ENCODE results near the gene MCIDAS. TPM values are rescaled to one million over a fixed set of nuclear protein-coding genes. Genes with fewer than 3 reads are reported as not detected.

Gene MCIDAS
- polyA plus RNA-seq, 1 of the 3 experiments (the other 2 are of a cell fraction) = not detected

GRCh38 chr5:55226027-55226933 lies 835 bp downstream of the MCIDAS start:
- Histone ChIP-seq H3K9me2 (no peaks in the 10 kb centered on the region), H3K9ac (no peak overlapping the region), H3K79me2 (ENCODE audit: insufficient read depth) (no peaks in the 10 kb centered on the region), H3F3A (replicated peaks; ENCODE audit: insufficient read depth) (no peaks in the 10 kb centered on the region), H3K4me1 (ENCODE audit: control insufficient read depth in 1 of 2, insufficient read depth in 2 of 2, low read depth in 1 of 2, low read length in 1 of 2) (peaks cover 0 to 8% of the 10 kb centered on the region in 2 experiments; a peak in 1 of 4 replicates), H3K27ac (ENCODE audit: low read depth in 2 of 2, low read length in 1 of 2) (no peak overlapping the region), H2AFZ (ENCODE audit: low read depth) (0 out of 2 replicates have a peak overlapping the region, but pooled peaks have one; percentile 35), H3K27me3 (ENCODE audit: insufficient read depth) (peaks cover 98% of the 10 kb centered on the region), H3K4me2 (peak overlapping the region; percentile 68; the same call in 1 of the 2 replicates), H3K36me3 (replicated peaks in 1 of 2; ENCODE audit: control insufficient read depth in 1 of 2, insufficient read depth in 2 of 2, low read length in 1 of 2) (no peaks in the 10 kb centered on the region), H4K20me1 (ENCODE audit: insufficient read depth) (no peaks in the 10 kb centered on the region), H3K4me3 (ENCODE audit: low read depth in 2 of 2, low read length in 1 of 2) (peak overlapping the region; percentile 14 to 32; a peak in 2 of 4 replicates), H3K9me3 (no peaks in the 10 kb centered on the region)
- CTCF ChIA-PET = interaction anchor here (0.7 to 3.2 kb wide), 19 partner anchors 9 to 586 kb away, joined by 3 to 12 read pairs (median 4); partner anchors contain the start of gene CDC20B
- 16% methylated on average over 7 of the region's 54 CpGs for WGBS (ENCODE audit: low lambda C conversion rate)
- peak; percentile 89 for DNase-seq
- TF ChIP-seq RAD21 (IDR thresholded peaks at IDR 0.05; ENCODE audit: low read length) (peak; percentile 57), CTCF (IDR thresholded peaks at IDR 0.05) (peak; percentile 62), FOXM1 (IDR thresholded peaks at IDR 0.05; ENCODE audit: low read depth) (no peak), SMC3 (IDR thresholded peaks at IDR 0.05; ENCODE audit: low read depth, low read length) (peak; percentile 43; the same call in 1 of the 2 replicates)
- POLR2A ChIA-PET = no interaction called here

- H3K79me2 ChIP-seq (ENCODE audit: insufficient read depth) = no peaks in the 10 kb centered on the region
- H3K27me3 ChIP-seq (ENCODE audit: insufficient read depth) = peaks cover 98% of the 10 kb centered on the region
- H3K36me3 ChIP-seq (replicated peaks in 1 of 2; ENCODE audit: control insufficient read depth in 1 of 2, insufficient read depth in 2 of 2, low read length in 1 of 2) = no peaks in the 10 kb centered on the region
- no peaks in the 10 kb centered on the region for H3K9me2 ChIP-seq
- H3K4me2 ChIP-seq = no peak overlapping the region
- no peak overlapping the region for H3K27ac ChIP-seq (ENCODE audit: low read depth in 2 of 2, low read length in 1 of 2)
- no peak overlapping the region for H2AFZ ChIP-seq (ENCODE audit: low read depth)
- TF ChIP-seq USF1 (IDR thresholded peaks at IDR 0.05; ENCODE audit: borderline replicate concordance, low read depth) = no peak
- no peak for TF ChIP-seq MAX (IDR thresholded peaks at IDR 0.05; ENCODE audit: low read depth)
- no peak for TF ChIP-seq RXRA (IDR thresholded peaks at IDR 0.05; ENCODE audit: borderline replicate concordance, low read depth)
- TF ChIP-seq CHD2 (IDR thresholded peaks at IDR 0.05; ENCODE audit: low read length, partially characterized antibody) = no peak
- no peak for TF ChIP-seq RCOR1 (IDR thresholded peaks at IDR 0.05; ENCODE audit: low read length)
- TF ChIP-seq EP300 (IDR thresholded peaks at IDR 0.05; ENCODE audit: borderline replicate concordance in 1 of 2, low read depth in 1 of 2, low read length in 1 of 2) = no peak
- TF ChIP-seq MXI1 (IDR thresholded peaks at IDR 0.05; ENCODE audit: low read depth, low read length) = no peak
- H4K20me1 ChIP-seq (ENCODE audit: insufficient read depth) = no peaks in the 10 kb centered on the region
- no peak overlapping the region for H3K9ac ChIP-seq
- H3K4me1 ChIP-seq (ENCODE audit: control insufficient read depth in 1 of 2, insufficient read depth in 2 of 2, low read depth in 1 of 2, low read length in 1 of 2) = peaks cover 0 to 7% of the 10 kb centered on the region in 2 experiments; a peak in 1 of 4 replicates
- DNase-seq = no peak
- no peaks in the 10 kb centered on the region for H3F3A ChIP-seq (replicated peaks; ENCODE audit: insufficient read depth)
- no peaks in the 10 kb centered on the region for H3K9me3 ChIP-seq
- ChIA-PET POLR2A (no interaction called here), CTCF (interaction anchor here (1.0 to 3.2 kb wide), 10 partner anchors 9 to 534 kb away, joined by 3 to 12 read pairs (median 4); partner anchors contain the start of gene CDC20B)
- H3K4me3 ChIP-seq (ENCODE audit: low read depth in 2 of 2, low read length in 1 of 2) = no peak overlapping the region
Observed at GRCh38 chr5:55225346-55225745, 1.8 kb downstream of the MCIDAS start.
